ENCODE data around the gene CTXND1.

CTXND1 gene

DNA sequence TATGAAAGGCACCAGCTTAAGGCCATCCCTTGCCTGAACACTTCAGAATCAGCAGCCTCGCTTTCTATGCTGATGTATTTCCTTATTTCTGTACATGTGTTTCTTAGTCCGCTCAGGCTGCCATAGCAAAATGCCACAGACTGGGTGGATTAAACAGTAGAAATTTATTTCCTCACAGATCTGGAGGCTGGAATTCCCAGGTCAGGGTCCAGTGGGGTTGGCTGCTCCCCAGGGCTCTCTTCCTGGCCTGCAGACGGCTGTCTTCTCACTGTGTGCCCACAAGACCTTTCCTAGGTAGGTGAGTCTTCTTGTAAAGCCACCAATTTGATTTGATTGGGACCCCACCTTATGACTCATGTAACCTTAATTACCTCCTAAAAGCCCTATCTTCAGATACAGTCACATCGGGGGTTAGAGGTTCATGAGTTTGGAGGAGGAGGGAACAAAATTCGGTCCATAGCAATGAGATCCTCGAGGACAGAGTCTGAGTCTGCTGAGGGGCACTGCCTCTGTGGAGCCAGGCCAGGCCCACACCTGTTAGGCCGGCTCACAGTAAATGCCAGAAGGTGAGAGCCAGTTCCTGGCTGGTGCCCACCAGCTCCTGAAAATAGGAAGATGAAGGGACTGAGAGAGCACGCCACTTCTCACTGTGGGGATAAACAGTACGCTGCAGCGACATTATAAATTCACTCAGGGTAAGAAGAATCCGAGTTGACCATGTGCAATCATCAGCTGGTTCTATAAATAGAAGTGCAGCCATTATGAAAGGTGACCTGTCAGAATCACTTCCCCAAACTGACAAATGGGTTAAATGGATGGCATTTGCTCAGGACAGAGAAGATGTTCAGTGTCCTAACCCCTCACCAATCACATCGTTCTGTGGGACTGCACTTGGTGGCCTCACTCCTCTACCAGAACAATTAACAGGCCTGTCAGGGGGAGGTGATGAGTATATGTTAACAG is 41.1 kb downstream of the CTXND1 start:
- no peak for DNase-seq (ENCODE audit: low read depth in 1 of 2, low spot score in 1 of 2)

DNA sequence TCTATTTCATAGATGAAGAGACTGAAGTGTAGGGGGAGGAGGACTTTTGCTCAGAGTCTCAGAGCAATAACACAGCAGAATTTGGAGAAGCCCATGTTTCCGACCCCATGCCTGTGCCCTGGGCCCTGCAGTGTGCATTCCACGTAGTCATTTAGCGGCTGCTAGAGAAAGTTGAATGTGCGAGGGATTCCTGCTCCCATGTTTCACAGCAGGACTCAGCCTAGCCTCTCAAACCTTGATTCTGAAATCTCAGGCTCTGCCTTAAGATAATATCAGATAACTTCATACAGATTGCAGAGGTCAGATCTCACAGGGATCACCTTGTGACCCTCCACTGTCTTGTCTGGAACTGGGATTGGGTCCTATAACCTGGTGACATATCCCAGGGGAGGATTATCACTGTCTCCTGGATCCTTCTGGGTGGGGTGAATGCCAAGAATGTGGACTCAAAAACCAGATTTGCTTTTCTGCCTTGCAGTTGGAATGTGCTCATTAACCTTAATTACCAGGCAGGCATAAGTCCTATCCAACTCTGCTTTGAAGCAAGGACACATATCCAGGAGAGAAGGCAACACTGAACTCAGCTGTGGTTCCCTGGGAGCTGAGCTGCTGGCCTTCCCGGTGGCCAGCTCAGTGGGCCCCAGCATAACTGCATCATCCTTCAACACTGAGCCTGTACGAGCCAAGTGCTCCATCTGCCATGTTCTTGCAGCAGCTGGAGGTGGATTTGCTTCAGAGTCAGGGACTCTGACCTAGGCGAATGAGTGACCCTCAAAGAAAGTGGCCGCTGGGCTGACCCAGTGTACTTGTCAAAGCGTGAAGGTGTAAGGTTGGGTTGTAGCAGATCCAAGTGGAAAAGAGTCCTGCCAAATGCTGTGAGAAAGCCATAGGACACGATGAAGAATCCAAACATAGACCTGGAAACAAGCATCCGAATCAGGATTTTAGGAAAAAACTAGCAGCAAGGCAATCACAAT is 43.0 kb downstream of the CTXND1 start:
- DNase-seq (ENCODE audit: low read depth in 1 of 2, low spot score in 1 of 2) = no peak

DNA sequence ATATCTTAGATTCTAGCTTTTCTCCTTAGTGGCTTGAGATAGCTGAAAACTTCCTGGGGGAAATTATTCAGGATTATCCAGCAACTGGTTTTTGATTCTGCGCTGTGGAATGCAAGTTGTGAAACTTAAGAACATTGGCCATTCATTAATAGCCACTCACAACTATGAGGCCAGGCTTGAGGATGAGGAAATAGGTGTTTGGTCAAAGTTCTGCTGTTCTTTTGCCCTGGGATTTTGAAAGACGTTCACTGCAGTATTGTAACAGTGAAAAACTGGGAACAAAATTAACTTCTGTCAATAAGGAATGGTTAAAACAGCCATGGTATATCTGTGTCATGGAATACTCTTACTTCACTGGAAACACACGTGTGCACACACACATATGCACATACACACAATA is 44.1 kb downstream of the CTXND1 start:
- no peak for DNase-seq (ENCODE audit: low read depth in 1 of 2, low spot score in 1 of 2)

DNA sequence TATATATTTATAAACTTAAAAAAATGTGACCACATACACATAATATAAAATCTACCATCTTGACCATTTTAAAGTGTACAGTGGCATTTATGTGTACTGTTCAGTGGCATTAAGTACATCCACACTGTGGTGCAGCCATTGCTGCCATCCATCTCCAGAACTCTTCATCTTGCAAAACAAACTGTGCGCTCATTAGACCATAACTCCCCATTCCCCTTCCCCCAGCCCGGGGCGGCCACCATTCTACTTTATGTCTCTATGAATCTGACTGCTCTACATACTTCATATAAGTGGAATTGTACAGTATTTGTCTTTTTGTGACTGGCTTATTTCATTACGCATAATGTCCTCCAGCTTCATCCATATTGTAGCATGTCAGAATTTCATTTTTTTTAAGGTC is 47.8 kb downstream of the CTXND1 start:
- DNase-seq (ENCODE audit: low read depth in 1 of 2, low spot score in 1 of 2) = no peak

DNA sequence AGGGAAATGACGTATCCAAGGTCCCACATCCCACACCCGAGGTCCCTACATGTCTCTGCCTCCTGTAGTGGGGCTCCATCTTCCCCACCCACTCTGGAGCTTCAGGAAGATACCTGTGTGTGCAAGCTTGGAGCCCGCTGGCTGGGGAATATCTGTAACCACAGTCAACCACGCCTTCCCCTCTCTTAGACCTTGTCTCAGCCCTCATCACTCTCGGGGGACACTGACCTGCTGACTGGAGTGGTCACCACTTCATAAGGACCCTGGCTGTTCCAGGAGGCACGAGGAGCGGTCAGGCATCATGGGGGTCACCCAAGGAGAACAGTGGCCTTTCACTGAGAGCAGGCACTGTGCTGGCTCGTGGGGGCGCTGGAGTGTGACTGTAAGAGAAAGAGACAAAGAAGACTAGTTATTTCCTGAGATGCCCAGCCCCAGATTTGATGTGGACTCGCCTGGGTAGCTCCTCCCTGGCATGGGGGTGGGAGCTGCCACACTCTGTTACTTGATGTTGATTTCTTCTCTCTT is 48.6 kb downstream of the CTXND1 start:
- no peak for DNase-seq (ENCODE audit: low read depth in 1 of 2, low spot score in 1 of 2)

DNA sequence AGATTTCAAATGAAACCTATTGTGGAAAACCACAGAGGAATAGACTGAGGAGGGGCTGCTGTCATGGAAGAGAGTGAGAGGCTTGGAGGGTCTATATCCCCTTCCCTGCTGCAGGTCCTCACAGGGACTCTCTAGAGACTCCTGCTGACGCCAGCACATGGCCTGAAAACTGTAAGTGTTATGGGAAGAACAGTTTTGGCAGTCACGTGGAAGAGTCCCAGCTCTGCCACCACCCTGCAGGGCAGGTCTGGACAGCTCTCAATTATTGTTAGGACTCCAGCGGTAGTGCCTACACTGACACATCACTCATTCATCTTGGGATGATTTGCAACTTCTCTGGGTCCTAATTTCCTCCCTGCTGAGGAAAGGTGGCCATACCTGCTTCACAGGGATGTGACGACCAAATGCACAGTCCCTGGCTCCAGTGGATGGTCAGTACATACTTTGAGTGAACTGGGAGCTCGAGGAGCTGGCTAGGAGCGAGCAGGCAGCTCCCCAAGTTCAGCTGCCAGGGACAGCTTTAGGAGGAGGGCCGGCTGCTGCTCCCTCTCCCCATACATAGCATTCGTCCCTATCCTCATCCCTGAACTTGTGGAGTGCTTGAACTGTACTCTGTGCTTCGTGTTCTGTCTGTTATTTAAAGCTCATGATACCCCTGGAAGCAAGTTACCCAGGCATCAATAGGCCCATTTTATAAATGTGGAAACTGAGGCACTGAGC is 49.2 kb downstream of the CTXND1 start:
- no peak for DNase-seq (ENCODE audit: low read depth in 1 of 2, low spot score in 1 of 2)

DNA sequence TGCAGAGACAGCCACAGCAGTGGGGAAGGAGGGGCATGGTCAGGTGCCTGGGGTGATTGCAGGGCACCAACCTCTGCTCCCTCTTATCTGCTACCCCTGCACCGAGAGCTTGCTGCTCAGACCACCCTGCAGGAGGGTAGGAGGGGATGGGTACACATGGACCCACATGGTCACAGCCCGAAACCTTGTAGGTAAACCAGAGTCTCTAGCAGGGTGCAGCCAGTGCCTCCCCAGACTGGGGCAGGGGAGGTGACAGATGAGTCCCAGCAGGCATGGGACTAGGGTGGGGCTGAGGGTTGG is 50.0 kb downstream of the CTXND1 start:
- DNase-seq (ENCODE audit: low read depth in 1 of 2, low spot score in 1 of 2) = no peak

DNA sequence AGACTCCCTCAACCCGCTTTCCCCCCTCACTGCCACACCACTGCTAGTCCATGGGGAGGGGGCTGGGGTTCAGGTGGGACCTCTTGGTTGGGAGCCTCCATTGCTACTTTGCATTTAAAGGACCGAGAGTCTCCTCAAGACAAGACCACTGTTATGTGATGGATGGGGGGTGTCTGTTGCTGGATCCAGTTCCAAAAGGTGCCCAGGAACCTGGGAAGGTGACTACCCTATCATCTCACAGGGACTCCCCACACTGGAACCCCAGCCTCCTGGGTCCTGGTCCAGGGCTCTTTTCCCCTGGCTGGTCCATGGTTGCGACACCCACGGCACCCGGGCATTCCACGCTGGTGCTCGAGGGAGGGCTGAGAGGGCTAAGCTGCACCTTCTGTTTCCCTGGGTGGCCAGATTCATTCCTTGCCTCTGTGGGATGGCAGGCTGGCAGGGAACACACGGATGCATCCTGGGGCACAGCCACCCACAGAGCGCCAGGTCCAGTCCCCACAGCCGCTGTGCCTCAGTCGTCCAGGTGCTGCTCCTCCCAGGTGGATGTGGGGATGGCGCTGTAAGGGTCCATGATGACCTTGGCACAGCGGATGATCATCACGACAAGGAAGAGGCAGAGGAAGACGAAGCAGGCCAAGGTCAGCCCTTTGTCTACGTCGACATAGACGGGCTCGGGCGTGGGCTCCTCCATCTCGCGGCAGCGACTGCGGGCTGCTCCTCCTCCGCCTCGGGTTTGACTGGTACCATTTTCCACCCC is 50.6 kb downstream of the CTXND1 start:
- no peak for DNase-seq (ENCODE audit: low read depth in 1 of 2, low spot score in 1 of 2)

DNA sequence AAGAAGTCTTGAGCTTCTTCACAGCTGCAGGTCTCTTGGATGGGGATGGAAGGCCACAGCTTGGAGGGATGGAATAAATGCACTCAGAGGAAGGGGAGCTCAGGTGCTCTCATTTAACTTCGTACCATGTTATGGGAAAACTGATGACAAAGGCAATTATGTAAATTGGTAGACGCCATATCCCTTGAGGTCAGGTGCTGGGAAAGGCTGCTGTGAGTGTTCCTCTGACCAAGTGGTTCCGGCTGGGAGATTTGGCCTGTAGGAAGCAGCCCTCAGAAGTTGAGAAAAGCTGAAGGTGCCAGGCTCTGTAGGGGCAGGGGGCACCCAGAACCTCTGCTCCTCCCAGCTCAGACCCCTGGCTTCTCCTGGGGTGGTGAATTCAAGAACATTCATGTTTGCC is 52.1 kb downstream of the CTXND1 start:
- DNase-seq (ENCODE audit: low read depth in 1 of 2, low spot score in 1 of 2) = no peak

DNA sequence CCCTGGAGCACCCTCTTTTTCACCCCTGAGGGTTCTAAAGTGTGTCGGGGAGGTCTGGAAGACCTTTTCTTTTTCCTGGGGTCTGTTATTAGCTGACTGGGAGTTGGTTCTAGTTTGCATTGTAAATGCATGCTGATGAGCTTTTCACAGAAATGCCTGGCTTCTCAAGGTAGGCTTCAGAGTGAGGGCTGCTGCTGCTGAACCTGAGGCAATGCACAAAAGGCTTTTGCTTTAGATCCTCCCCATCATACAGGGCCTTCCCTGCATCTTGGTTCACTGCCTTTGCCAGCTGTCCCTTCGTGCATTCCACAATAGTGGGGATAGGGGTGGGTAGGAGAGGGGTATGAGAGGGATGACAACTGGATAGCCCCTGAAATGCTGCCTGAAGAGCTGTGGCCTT is 52.6 kb downstream of the CTXND1 start:
- DNase-seq (ENCODE audit: low read depth in 1 of 2, low spot score in 1 of 2) = no peak

DNA sequence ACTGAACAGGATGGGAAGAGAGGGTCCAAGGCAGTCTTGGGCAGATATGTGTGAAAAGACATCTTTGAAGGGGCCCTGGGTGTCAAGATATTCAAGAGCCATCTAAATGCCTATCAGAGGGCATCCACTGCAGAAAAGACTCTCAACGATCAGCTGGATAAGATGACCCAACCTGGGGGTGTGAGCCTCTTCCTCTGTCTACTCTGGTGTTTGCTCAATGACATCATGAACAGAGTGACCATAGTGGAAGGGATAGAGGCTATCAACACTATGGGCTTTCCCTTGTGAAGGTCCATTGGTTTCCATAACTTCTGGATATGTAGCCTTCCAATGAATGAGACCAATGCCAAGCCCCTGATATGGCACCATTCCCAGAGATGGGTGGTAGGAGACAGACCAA is 57.1 kb downstream of the CTXND1 start:
- no peak for DNase-seq (ENCODE audit: low read depth in 1 of 2, low spot score in 1 of 2)

DNA sequence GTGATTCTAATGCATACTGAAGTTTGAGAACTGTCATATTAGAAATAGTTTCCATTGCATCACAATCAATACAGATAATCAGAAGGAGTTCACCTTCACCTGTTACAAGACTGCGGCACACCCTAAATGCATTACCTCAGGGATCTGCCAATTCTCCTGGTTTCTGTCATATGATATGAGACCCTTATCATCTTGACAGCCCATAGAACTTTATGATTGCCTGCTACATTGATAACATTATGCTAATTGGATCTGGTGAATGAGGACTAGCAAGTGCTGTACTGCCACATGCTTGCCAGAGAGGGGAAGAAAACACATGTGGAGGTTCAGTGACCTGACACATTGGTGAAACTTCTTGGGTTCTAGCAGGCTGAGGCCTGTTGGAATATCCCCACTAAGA is 57.8 kb downstream of the CTXND1 start:
- DNase-seq (ENCODE audit: low read depth in 1 of 2, low spot score in 1 of 2) = no peak

DNA sequence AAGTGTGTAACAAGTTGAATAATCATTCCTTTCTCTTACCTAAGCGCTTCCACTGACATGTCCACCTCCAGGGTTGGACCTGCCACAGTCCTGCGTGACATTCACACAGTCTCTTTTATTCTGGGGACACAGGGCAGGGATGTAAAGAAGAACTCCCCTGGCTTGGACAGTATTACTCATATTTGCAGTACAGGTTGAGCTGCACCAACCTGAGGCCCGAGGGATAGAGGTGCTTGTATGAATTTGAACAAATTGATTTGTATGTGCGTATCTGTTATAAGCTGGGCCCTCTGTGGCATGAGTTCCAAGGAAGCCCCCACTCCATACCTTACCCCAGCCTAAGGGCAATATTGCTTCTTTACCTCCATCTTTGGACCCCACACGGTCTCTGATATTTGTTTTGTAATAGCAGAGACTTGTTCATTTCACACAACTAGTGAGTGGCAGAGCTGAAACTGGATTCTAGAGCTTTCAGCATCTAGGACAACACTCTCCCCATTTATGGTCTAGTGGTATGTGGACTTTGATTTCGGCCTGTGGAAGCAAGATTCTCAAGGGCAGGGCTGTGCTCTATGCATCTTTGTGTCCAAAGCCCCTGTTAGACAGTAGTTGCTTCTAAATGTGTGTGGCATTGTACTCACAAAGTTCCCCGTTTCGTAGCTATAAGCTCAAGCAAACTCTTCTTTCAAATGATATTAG is 60.0 kb downstream of the CTXND1 start:
- DNase-seq (ENCODE audit: low read depth in 1 of 2, low spot score in 1 of 2) = no peak

DNA sequence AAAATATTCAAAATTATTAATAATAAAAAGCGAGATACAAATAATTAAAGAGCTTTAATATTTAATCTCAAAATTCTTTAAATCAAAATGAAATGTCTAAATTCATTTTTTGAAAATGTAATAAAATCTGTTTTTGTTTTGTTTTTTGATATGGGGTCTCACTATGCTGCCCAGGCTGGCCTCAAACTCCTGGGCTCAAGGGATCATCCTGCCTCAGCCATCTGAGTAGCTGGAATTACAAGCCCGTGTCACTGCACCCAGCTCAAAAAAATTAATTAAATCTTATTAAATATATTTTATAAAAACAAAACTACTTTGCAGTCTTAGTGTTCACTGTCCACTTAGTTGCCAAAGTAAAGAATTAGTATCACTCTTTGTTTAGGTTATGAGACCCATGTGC is 60.8 kb downstream of the CTXND1 start:
- DNase-seq (ENCODE audit: low read depth in 1 of 2, low spot score in 1 of 2) = no peak

DNA sequence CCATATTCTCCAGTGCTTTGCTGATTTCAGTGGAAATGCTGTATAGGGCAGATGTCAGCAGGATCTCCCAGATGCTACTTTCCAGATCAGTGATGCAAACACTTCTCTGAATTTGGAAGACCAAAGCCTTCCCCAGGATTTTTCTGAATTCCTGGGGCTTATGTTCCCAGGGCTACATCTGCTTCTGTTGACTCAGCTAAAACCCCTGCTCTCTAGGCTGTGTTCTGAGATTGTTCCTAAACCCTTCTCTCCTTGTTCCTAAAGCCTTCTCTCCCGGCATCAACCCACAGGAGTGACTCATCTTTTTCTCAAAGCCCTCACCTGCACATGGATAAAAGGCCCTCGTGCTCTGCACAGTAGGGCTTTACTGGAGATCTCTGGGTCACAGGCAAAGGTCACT is 63.8 kb downstream of the CTXND1 start:
- DNase-seq (ENCODE audit: low read depth in 1 of 2, low spot score in 1 of 2) = no peak

DNA sequence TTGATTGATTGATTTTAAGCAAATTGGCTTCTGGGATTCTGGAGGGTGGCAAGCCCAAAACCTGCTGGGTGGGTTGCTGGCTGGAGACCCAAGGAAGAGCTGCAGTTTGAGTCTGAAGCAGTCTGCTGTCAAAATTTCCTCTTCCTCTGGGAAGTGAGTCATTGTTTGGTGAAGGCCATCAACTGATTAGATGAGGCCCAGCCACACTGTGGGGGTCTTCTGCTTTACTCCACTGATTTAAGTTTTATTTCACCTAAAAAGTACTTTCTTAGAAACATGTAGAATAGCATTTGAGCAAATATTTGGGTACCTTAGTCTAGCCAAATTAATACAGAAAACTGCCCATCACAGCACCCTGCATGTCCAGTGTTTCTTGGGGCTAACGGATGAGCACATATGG is 65.4 kb downstream of the CTXND1 start:
- no peak for DNase-seq (ENCODE audit: low read depth in 1 of 2, low spot score in 1 of 2)

DNA sequence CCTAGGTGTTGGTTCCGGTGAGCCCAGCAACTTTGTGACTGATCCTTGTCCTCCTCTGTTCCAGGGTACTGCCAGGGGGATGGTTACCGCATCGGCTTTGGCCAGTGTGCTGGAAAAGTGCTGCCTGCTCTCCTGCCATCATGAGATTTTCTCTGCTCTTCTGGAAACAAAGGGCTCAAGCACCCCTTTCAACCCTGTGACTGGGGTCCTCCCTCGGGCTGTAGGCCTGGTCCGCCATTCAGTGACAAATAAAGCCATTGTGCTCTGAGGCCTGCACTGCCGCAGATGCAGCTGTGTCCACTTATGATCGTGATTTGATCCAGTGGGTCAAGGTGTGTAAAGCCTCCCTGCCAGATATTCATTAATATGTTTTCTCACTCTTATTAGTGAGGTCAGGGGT is 65.9 kb downstream of the CTXND1 start:
- no peak for DNase-seq (ENCODE audit: low read depth in 1 of 2, low spot score in 1 of 2)

DNA sequence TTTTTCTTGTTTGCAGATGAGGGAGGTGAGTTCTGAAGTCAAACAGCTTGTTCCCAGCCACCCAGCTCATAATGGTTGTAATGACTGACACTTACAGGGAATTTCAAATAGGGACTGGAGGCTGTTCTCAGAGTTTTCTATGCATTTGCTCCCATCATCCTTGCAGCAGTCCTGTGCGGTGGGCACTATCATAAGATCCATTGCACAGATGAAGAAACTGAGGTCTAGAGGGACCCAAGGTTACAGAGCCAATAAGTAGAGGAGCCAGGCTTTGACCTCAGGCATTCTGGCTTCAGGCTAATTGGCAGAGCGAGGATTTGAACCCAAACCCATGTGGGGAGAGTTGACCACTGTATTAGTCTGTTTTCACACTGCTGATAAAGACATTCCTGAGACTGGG is 66.9 kb downstream of the CTXND1 start:
- no peak for DNase-seq (ENCODE audit: low read depth in 1 of 2, low spot score in 1 of 2)

DNA sequence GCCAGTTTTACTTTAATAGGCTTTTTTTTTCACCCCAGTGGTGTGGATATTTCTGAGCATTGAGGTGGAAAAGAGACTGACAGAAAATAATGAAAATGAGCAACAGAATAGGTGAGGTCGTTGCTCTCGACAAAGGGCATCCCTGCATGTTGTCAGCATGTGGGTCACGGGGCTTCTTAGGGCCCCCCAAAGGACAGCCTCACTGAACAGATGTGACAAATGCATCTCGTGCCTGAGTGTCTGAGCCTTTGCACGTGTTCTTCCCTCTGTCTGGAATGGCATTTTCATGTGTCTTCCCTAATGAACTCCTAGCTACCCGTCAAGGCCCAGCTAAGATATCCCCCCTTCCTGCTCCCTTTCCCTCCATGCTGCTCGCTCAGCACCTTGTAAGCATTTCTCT is 67.5 kb downstream of the CTXND1 start:
- DNase-seq (ENCODE audit: low read depth in 1 of 2, low spot score in 1 of 2) = no peak

DNA sequence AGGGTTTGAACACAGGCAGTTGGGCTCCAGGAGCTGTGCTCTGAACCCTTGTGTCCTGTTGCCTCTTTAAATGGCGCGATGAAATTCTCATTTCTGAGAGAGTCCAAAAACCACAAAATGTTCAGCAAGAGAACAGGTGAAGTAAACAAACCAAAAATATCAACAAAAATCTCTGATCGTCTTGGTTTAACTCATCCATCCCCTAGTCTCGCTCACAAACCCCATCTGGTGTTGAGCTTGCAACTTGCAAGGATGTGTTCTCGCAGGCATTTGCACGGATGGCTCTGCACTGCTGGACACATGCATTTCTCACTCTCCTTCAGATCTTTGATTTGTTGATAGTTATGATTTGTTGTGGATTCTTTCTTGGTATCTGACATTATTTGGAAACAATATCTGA is 68.1 kb downstream of the CTXND1 start:
- DNase-seq (ENCODE audit: low read depth in 1 of 2, low spot score in 1 of 2) = no peak
